Measurements from ENCODE around the gene CCDC88A.

- TF ChIP-seq EZH2 (IDR thresholded peaks at IDR 0.05; ENCODE audit: low read length, missing control alignments) (no peak), CTCF (conservative IDR thresholded peaks at IDR 0.05 in 1 of 2, IDR thresholded peaks at IDR 0.05 in 1 of 2; ENCODE audit: low read depth in 1 of 2, low read length in 2 of 2) (no peak)
Measured at GRCh38 chr2:55283083-55283482, 136.6 kb downstream of the CCDC88A start.

Measured in fibroblast of lung (primary cell).